Right lobe of liver (tissue), 6 donors: Measurements from ENCODE around the gene KRT34. TPM values are rescaled to one million over a fixed set of nuclear protein-coding genes. Genes with fewer than 3 reads are reported as not detected.

Experiments
- ATAC-seq, 4 donors: fragments of 200-7000 bp; cut with Tn5 transposase; one replicate each; pipeline ENCODE4 v1.9.1; 2020; ENCODE audit warnings: mild to moderate bottlenecking in 4 of 4, moderate library complexity in 4 of 4
- DNase-seq, 3 donors: peaks; one replicate each; pipeline ENCODE4 v3.0.0-alpha.2; 2020
- H3K27ac ChIP-seq, 3 donors: fragments of 200-600 bp; one replicate each; pipeline ENCODE4 v1.8.0; 2022
- H3K27me3 ChIP-seq, 2 donors: fragments of 200-600 bp; one replicate each; pipeline ENCODE4 v1.8.0; 2022
- H3K36me3 ChIP-seq, 4 donors: fragments of 200-600 bp; sonication (generic) in 1 of 4; one replicate each; pipeline versions ENCODE4 v1.5.1 to v1.8.0; 2017 to 2022; ENCODE audit warnings: control low read depth in 1 of 4
- H3K4me1 ChIP-seq, 4 donors: fragments of 200-600 bp; sonication (generic) in 1 of 4; one replicate each; pipeline versions ENCODE4 v1.5.1 to v1.8.0; 2017 to 2022; ENCODE audit warnings: control low read depth in 1 of 4
- H3K4me3 ChIP-seq, 3 donors: fragments of 200-600 bp; one replicate each; pipeline ENCODE4 v1.8.0; 2022
- H3K9me3 ChIP-seq, 4 donors: fragments of 200-600 bp; sonication (generic) in 1 of 4; one replicate each; pipeline versions ENCODE4 v1.5.1 to v1.8.0; 2017 to 2022; ENCODE audit warnings: control low read depth in 1 of 4
- CTCF ChIP-seq, 4 donors: fragments of 200-600 bp in 3 of 4; fragments of 450-650 bp in 1 of 4; IDR thresholded peaks; one replicate each; pipeline versions ENCODE4 v1.5.1 to v1.8.0; 2016 to 2022; ENCODE audit warnings: antibody characterized with exemption in 4 of 4, mild to moderate bottlenecking in 2 of 4
- POLR2A ChIP-seq: fragments of 450-650 bp; IDR thresholded peaks from one replicate; pipeline ENCODE4 v1.6.1; 2017; ENCODE audit warnings: antibody characterized with exemption, mild to moderate bottlenecking
- WGBS: methylation state at CpG from one replicate; pipeline ENCODE4 v1.1.6; 2018; ENCODE audit warnings: low coverage, low lambda C conversion rate; ENCODE audit not compliant: insufficient coverage; ENCODE audit errors: missing lambda C conversion rate; 5-methylcytosine and 5-hydroxymethylcytosine counted together
- intact Hi-C, 2 donors: fragments of 100-400 bp; cut with DNase I; formaldehyde crosslinking; loops; one replicate each; pipeline versions ENCODE4 v1.11.2 to v1.14.1; 2022
- total RNA-seq, 6 experiments: library from RNA; depleted of rRNA in 2 of 6; stranded (reverse); fragments of >200 nt in 2 of 6; fragmentation: NEBNext Ultra II Directional in 3 of 6; extraction: Animal tissue kit (Norgen Biotek cat#: 25700) in 3 of 6; gene quantifications; one replicate each; pipeline versions ENCODE4 v1.1.0 to v1.2.4, GENCODE V29; 2016 to 2023
- donor health status: DM: no; HTN: yes; CAD: no.
- donor health status: DM: no; HTN: no; CAD: no.
- donor health status: DM: no; HTN: no; CAD: no.
- donor health status: DM: no; HTN: yes; CAD: no.
- donor health status: DM: no; HTN: yes; CAD: no.

KRT34 gene
- total RNA-seq, 6 experiments from 2014 or later: not detected

GRCh38 chr17:41418116-41418860 lies 36.2 kb upstream of the KRT34 start:
- intact Hi-C loops: no loop called here
- Histone ChIP-seq H3K4me1 (peaks cover 0 to 23% (median 6%) of the 10 kb centered on the region in 4 donors), H3K27ac (no peak overlapping the region), H3K36me3 (no peaks in the 10 kb centered on the region), H3K4me3 (no peak overlapping the region), H3K27me3 (no peaks in the 10 kb centered on the region), H3K9me3 (no peaks in the 10 kb centered on the region)
- 85% methylated on average over 5 of the region's 7 CpGs for WGBS
- no peak for DNase-seq
- TF ChIP-seq CTCF (IDR thresholded peaks at IDR 0.05): no peak
- no peak for TF ChIP-seq POLR2A
- no peak for ATAC-seq

- no peak for ATAC-seq
- intact Hi-C loops: no loop called here
- 60% methylated on average over 3 of the region's 4 CpGs for WGBS
- Histone ChIP-seq H3K36me3 (no peaks in the 10 kb centered on the region), H3K4me1 (peaks cover 0 to 23% (median 6%) of the 10 kb centered on the region in 4 donors), H3K4me3 (no peak overlapping the region), H3K9me3 (no peaks in the 10 kb centered on the region), H3K27ac (no peak overlapping the region), H3K27me3 (no peaks in the 10 kb centered on the region)
- DNase-seq: no peak
- TF ChIP-seq CTCF (IDR thresholded peaks at IDR 0.05) (peak in 1 of 4 donors; percentile 11), POLR2A (no peak)
Observed at GRCh38 chr17:41417576-41418015, 35.5 kb upstream of the KRT34 start.

DNA sequence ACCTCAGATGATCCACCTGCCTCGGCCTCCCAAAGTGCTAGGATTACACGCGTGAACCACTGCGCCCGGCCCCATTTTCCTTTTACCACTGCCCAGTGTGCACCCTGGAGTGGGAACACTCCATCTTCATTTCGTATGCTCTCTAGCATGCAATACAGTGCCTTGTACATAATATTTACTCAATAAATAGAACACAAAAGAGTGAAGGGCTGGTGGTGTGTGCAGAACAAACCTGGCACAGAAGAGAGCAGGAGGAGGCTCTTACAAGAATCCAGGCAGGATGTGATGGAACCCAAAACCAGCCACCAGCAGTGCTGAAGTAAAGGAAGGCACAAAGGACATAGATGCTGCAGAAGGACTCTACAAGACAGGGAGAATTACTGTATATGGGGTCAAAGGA lies 35.0 kb upstream of the KRT34 start:
- H3K27ac ChIP-seq: no peak overlapping the region
- no peaks in the 10 kb centered on the region for H3K9me3 ChIP-seq
- H3K4me3 ChIP-seq: no peak overlapping the region
- DNase-seq: no peak
- TF ChIP-seq CTCF (IDR thresholded peaks at IDR 0.05): no peak
- TF ChIP-seq POLR2A: no peak
- no peaks in the 10 kb centered on the region for H3K27me3 ChIP-seq
- no peaks in the 10 kb centered on the region for H3K36me3 ChIP-seq
- peaks cover 0 to 23% (median 6%) of the 10 kb centered on the region in 4 donors for H3K4me1 ChIP-seq
- intact Hi-C loops: no loop called here
- WGBS: 80% methylated on average over 4 of the region's 6 CpGs
- ATAC-seq: no peak

DNA sequence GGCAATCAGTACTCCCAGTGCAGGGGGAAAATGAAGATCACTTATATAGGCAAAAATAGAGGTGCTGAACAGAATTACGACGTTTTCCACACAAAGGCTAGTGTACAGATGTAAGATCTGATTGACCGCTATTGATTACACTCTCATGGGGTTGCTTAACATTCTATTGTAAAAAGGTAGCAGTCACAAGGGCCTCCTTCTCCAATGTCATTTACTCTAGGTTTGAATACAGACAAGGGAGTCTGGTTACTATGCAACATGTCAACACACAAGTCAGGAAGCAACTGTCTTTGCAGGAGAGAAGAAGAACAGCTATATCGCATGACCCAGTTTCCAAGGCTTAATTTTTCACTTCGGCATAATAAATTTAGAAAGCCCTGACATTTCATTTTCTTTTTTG lies 34.4 kb upstream of the KRT34 start:
- WGBS: 50% methylated on average over 5 of the region's 5 CpGs
- intact Hi-C loops: no loop called here
- DNase-seq (no peak), ATAC-seq (peak in 3 of 4 donors; percentile 18 to 46 (median 29))
- Histone ChIP-seq H3K27me3 (no peaks in the 10 kb centered on the region), H3K4me3 (no peak overlapping the region), H3K36me3 (no peaks in the 10 kb centered on the region), H3K4me1 (peaks cover 0 to 23% (median 6%) of the 10 kb centered on the region in 4 donors), H3K9me3 (no peaks in the 10 kb centered on the region), H3K27ac (peak overlapping the region in 1 of 3 donors; percentile 29)
- TF ChIP-seq CTCF (IDR thresholded peaks at IDR 0.05) (no peak), POLR2A (no peak)
